CD4-positive, alpha-beta T cell treated with Interleukin-12 subunit alpha and Interleukin-12 subunit beta, for 1 hour (primary cell): Measurements from ENCODE around the gene SEPHS1.
"Not testable (repeated sequence)": the region's sequence is repeated elsewhere in the genome, so short reads cannot be mapped to it uniquely, and the experiment has no call there.

Experiments used
- DNase-seq: peaks from one replicate; pipeline ENCODE4 v3.0.0-alpha.2; 2020

The SEPHS1 gene

DNA sequence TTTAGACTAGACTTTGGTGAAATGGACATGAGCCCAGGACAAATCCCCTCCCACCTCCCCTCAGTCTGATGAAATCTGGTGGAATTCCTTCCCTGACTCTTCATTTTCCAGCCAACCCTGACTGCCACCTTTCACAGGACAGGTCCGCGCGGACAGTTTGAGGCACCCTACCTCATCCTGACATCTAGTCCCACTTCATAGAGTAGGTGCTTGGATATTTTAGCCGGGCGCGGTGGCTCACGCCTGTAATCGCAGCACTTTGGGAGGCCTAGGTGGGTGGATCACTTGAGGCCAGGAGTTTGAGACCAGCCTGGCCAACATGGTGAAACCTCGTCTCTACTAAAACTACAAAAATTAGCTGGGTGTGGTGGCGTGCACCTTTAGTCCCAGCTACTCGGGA, 71.9 kb downstream of the SEPHS1 start:
- not testable (repeated sequence) for DNase-seq

DNA sequence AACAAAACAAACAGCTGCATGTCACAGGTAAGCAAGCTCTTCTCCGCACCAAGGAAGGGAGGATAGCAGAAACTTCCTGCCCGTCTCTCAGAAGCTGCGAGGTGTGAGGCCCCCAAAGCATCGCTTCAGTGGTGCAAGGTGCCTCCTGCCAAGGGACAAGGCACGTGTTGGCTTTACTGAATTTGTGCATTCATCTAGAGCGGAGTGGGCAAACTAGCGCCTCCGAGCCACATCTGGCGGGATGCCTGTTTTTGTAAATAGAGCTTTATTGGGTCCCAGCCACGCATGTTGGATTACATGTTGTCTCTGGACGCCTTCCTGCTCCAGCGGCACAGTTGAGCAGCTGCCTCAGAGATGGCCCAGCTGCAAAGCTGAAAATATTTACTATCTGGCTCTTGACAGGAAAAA, 75.9 kb downstream of the SEPHS1 start:
- no peak for DNase-seq

DNA sequence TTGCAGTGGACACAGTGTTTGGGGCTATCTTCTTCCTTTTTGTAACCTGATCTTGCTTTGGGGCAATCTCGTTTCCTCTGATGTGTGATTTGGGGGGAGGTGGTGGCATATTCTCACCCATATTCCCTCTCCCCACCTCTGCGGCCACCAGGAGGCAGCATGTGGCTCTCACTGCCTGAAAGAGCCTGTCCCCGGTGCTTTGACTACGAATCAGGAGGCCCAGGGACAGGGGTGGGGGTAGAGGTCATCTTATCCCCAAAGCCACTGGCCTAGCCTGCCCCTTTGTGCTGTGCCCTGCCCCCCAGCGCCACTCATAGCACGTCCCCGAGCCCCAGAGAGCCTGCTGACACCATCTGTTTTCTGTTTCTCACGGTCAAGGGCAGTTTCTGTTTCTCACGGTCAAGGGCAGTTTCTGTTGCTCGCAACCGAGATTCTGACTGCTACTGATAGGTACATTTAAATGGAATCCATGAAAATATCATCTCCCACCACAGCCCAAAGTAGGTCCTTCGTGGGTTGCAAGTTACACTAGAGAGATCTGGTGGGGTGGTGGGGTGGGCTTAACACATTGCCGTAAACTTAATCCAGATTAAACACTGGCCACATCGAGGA, 76.4 kb downstream of the SEPHS1 start:
- peak; percentile 59 for DNase-seq

DNA sequence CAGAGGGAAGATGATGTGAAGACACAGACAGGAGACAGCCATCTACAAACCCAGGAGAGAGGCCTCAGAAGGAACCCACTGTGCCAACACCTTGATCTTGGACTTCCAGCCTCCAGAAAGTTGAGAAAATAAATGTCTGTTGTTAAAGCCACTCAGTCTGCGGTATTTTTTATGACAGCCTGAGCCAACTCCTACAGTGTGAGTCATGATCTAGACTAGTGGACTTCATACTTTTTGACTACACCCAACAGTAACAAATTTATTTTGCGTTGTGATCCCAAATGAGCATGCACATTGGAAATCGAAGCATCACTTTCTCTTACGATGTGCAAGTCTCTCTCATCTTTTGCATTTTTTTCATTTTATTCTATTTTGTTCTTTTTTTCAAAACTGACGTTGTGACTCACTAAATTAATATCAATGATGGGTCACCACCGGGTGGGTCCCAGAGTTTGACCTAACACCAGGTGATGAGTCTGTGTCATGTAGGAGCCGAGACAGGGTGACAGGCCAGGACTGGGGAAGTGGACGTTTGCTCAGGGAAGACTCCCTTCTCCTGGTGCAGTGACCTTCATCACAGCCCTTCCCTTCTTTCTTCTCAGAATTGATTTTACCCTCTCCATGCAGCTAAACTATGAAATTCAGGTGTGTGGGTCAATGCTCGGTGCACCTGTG, 77.1 kb downstream of the SEPHS1 start:
- DNase-seq, result no peak

DNA sequence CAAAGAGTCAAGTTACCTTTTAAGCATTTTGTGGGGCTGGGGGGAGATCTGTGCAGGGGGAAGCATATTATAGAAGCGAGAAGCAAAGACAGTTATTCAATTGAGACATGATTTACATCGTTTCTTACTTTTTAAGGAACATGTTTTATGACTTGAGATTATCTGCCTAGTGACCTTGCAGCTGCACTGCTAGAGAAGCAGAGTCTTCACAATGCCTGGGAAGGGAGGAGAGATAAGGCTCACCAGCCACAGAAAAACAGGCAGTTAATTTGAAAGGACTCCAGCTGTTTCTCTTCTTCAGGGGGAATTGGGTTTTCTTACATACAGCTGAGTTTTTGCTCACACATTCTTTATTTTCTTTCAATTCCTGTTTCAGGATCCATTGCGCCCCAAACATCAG, 79.3 kb downstream of the SEPHS1 start:
- DNase-seq, result no peak

DNA sequence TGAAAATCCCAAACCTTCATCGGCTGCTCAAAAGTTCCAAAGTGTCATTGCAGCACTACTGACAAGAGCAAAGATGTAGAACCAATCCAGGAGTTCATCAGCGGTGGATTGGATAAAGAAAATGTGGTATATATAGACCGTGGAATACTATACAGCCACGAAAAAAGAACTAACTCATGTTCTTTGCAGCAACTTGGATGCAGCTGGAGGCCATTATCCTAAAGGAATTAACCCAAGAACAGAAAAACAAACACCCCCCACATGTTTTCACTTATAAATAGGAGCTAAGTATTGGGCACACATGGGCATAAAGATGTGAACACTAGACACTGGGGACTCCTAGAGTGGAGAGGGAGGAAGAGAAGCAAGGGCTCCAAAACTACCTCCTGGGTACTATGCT, 79.8 kb downstream of the SEPHS1 start:
- DNase-seq, result no peak
